ENCODE data around the gene CGB5.

DNA sequence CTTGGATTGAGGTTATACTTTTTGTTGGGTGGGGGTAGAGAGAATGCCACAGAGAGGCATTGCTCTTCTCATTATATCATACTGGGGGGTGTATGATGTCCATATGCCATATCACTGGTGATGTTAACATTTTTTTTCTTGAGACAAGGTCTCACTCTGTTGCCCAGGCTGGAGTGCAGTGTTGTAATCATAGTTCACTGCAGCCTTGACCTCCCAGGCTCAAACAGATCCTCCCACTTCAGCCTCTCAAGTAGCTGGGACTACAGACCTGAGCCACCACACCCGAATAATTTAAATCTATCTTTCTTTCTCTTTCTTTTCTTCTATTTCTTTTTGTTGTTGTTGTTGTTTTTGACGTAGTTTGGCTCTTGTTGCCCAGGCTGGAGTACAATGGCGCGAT, 36.7 kb downstream of the CGB5 start:
- TF ChIP-seq MAX (IDR thresholded peaks at IDR 0.05) (no peak), TAF1 (IDR thresholded peaks at IDR 0.05; ENCODE audit: low read depth) (no peak), TEAD4 (IDR thresholded peaks at IDR 0.05) (no peak), NFIC (IDR thresholded peaks at IDR 0.05) (no peak)
